GM19043 (cell line): ENCODE data around the gene NHS.

Experiments used
- ATAC-seq: cut with Tn5 transposase; IDR thresholded peaks from one replicate; pipeline ENCODE4 v1.9.1; 2021; ENCODE audit warnings: low read depth; ENCODE audit not compliant: unreplicated experiment

NHS gene

DNA sequence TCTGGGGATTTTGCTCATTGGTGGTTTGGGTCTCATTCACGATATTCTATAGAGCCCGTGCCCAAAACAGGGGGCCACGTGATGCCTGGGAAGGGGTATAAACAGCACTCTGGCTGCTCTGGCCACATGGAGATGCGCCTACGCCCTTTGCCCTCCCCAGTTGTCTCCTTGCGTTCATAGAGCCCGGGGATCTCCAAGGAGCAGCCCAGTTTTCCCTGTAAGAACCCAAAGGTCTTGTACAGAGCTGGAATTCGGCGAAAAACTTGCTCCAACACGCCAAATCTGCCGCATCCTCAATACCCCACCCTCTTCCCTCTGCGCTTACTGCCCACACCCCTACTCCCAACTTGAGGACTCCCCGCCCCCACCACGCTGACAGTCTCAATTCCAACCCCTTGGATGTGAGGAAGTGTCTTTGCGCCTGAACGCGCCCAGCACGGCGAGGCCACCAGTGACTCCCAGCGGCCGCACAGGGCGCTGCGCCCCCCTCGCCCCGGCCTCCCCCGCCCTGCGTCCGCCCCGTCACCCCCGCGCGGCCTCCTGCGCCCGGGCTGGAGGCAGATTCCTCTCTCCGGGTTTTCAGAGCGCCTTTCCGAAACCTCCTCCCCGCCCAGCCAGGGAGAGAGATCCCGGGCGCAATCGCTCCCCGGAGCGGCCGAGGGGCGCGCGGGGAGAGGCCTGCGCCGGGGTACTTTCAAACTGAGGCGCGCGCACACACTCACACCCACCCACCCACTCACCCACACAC, at the start of gene NHS:
NHS (plus strand) TSS at position 582 of the 748 bp plus-strand sequence. CDS start 558 bp downstream, outside the sequence.
- ATAC-seq: no peak

DNA sequence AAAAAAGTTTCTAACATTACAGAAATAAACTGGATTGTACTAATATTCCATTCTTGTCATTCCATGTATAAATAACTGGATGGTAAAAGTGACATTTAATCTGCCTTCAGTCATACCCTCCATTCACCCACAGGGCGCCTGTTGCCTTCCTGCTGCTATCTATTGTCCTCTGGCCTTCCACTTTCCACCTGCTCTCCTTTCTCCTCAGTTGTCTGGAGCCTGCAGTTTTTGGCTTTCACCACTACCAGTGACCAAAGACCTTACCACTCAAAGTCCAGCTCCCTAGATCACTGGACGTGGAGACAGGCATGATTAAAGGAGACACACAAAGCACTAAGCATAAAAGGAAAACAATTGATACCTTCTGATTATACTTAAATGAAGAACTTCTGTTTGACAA, 46.2 kb upstream of the NHS start:
- no peak for ATAC-seq

DNA sequence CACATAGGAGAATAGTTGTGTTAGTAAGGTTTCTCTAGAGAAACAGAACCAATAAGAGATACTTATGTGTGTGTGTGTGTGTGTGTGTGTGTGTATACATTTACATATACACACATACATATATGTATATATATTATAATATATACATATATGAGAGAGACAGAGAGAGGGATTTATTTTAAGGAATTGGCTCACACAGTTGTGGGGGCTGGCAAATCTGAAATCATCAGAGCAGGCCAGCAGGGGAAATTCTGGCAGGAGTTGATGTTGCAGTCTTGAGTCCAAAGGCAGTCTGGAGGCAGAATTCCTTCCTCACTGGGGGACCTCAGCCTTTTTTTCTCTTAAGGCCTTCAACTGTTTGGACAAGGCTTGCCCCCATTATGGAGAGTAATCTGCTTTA, 38.6 kb upstream of the NHS start:
- no peak for ATAC-seq

DNA sequence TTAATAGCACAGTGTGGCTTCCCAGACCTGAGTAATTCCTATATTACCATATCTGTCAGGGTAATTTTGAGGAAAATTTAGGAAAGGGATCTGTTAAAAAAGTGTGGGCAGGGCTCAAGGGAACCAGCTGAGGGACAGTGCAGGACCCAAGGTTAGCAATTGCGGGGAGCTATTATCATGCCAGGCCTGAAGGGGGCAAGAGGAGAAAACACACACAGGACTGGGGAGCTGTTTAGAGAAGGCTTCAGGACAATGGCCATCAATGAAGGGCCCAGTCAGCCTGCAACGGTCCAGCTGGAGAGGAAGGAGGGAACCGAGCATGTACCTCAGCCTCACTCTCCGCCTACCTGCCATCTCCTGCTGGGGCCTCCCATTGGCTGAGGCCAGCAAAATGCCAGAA, 19.0 kb upstream of the NHS start:
- no peak for ATAC-seq

DNA sequence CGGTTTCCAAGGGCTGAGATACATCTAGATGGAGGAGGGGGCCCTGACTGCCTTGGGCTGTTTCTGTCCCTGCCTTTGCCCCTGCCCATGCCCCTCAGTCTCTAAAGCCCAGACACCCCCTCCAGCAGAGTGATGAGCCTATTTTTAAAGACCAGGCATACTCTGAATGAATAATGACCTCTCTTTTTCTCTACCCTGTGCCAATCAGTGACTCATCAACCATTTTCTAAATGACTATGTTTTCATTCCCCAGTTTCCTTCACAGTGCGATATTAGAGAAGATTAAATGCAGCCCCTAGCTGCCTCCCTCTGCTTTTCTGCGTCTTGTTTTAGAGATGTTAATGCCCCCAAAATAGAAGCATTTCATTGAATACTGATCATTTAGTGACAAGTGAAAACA, 15.5 kb upstream of the NHS start:
- no peak for ATAC-seq

DNA sequence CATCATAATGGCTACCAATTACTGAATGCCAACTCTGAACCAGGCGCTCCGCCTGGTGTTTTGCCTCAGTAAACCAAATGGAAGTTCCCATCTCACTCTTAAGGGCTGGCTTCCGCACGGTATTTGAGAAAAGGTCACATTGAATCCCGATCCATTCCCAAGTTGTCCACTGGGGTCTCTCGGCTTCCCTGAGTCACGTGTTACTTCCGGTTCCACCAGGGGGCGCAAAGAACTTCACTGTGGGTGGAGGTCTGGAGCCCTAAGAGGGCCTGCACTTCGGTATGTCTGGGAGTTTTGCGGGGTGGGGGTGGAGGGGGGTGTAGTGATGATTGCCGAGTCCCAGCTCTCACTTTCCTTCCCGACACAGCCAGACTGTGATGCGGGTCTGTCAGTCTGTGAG, 13.4 kb upstream of the NHS start:
- ATAC-seq: no peak

GRCh38 chrX:17368002-17368401, 7.0 kb upstream of the NHS start:
- ATAC-seq: no peak

- no peak for ATAC-seq
Measured at GRCh38 chrX:17369309-17369708, 5.7 kb upstream of the NHS start.

GRCh38 chrX:17370191-17370590, 4.8 kb upstream of the NHS start:
- ATAC-seq: no peak

DNA sequence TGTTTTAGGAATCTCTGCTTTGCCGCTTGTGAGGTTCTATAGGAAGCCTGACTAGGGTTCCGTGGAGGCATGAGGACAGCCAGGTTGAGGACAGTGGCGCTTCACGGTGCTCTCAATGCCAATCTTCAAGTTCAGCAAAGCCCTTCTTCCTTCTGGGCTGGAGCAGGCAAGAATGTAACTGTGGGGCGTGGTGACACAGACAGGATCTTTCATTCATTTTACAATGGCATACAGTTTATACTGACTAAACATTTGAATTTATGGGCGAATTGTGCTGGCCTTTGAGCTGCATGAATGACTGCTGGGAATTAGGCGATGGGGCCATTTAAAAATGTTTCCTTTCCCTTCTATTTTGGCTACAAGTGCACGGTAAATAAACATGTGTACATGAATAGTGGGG, 2.9 kb upstream of the NHS start:
- ATAC-seq: no peak

- ATAC-seq: no peak
Measured at GRCh38 chrX:17373337-17373736, 1.7 kb upstream of the NHS start.

- ATAC-seq: no peak
Measured at GRCh38 chrX:17375367-17375636, 302 bp downstream of the NHS start.

- ATAC-seq: no peak
Measured at GRCh38 chrX:17375637-17376430, 834 bp downstream of the NHS start.

GRCh38 chrX:17376431-17377077, 1.6 kb downstream of the NHS start:
- ATAC-seq: no peak

DNA sequence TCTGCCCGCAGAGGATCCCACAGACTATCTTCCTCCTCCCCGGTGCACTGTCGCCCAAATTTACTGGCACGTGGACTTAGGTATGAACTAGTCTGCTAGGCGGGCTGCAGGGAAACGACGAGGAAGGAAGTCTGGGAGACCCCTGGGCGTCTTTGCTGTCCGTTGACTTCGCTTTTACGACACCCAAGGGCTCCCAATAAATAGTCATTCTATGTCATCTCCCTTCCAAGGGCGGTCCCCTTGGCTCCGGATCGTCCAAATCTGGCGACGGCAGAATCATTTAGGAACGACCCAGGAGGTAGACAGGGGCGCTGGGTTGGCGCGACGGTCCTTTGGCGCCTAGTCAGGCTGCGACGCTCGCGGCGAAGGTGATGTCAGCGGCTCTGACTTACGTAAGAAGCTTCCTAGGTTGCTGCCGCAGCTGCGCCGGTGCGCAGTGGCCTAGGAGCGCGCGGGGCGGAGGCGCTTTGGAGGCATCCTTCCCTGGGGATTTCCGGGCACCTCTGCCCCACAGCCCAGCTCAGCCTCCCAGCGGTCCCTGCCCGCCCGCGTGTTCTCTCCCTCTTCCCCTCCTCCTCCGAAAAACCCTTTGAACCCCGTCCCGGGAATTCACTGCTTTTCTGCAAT, 2.2 kb downstream of the NHS start:
- no peak for ATAC-seq

DNA sequence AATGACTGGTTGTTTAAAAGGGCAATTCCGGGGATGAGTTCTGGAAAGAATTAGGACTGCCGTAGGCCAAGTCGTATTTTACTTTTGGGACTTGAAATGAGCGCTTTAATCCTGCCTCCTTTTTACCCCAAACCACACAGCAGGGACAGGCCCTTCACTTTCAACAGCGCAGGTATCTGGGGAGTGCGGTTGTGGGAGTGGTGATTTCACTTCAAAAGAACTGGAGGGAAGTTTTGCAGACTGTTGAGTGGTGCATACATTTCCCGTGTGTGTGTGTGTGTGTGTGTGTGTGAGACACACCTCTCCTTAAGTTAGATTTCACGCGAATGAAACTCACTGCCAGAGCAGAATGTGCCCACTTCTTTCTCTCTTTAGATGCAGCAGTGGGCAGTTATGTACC, 2.8 kb downstream of the NHS start:
- no peak for ATAC-seq

- no peak for ATAC-seq
Measured at GRCh38 chrX:17380221-17380620, 5.2 kb downstream of the NHS start.

GRCh38 chrX:17390419-17390850, 15.4 kb downstream of the NHS start:
- ATAC-seq: no peak

DNA sequence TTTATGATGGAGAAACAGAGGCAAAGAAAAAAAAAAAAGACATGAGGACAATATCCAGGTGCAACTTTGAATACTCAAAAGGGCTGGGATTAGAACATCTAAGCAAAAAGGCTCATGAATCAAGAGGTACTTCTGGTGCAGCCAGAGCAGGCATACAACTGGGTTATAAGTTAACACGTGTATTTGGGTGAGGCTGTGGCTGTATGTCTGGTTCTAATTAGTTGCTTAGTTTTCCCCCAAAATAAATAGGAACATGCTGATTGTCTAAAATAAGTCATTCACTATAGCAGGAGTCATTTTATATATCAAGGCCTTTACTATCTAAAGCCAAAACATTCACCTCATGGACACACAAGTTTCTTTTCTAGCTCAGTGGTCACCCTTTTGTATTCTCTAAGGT, 20.2 kb downstream of the NHS start:
- no peak for ATAC-seq

DNA sequence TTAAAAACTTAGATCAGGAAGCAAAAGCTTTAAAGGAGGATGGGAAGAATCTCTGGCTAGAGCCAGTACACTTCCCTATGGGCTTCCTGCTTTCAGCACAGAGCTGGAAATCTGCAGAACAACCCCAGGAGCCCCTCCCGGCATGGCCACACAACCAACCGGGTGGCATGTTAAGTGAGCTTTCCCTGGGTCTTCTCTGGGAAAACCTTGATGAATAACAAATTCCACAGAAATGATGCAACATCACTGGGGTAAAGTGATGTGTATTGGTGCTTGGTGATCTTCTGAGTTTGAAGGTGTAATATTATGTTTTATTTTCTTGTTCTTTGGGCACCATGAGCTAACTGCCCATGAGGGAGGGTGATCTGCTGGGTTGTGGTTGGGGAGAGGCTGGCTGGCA, 22.1 kb downstream of the NHS start:
- no peak for ATAC-seq

- no peak for ATAC-seq
Measured at GRCh38 chrX:17403189-17403691, 28.2 kb downstream of the NHS start.
